HepG2 (cell line): Measurements from ENCODE around the gene ZPR1. TPM values are rescaled to one million over a fixed set of nuclear protein-coding genes. Genes with fewer than 3 reads are reported as not detected.
A peak's percentile ranks its signal among the peaks of the same experiment; 100 is the strongest.

Experiments used
- HNRNPLL ChIP-seq: fragments of 200-400 bp; formaldehyde crosslinking; IDR thresholded peaks from 2 replicates; pipeline ENCODE4 v1.6.1; 2017; ENCODE audit warnings: mild to moderate bottlenecking, low read depth, low read length; ENCODE audit not compliant: poor library complexity, severe bottlenecking
- LBX2 ChIP-seq: sonication (generic); formaldehyde crosslinking; IDR thresholded peaks from 2 replicates; pipeline ENCODE4 v1.5.0; 2020; ENCODE audit warnings: missing genetic modification reagents, mild to moderate bottlenecking, borderline replicate concordance
- MIXL1 ChIP-seq: IDR thresholded peaks from 2 replicates; pipeline ENCODE4 v1.6.1; 2016
- MLLT10 ChIP-seq: sonication (generic); formaldehyde crosslinking; IDR thresholded peaks from 2 replicates; pipeline ENCODE4 v1.4.0; 2020; ENCODE audit warnings: missing genetic modification reagents
- NR0B2 ChIP-seq: sonication (generic); formaldehyde crosslinking; IDR thresholded peaks from 2 replicates; pipeline ENCODE4 v1.4.0; 2020; ENCODE audit warnings: mild to moderate bottlenecking, missing genetic modification reagents
- PCBP2 ChIP-seq: fragments of 200-400 bp; formaldehyde crosslinking; optimal IDR thresholded peaks from 2 replicates; pipeline ENCODE3; 2018; ENCODE audit warnings: low read length, low read depth; ENCODE audit not compliant: poor library complexity, severe bottlenecking
- PITX1 ChIP-seq: sonication (generic); formaldehyde crosslinking; IDR thresholded peaks from 2 replicates; pipeline ENCODE4 v1.5.1; 2020; ENCODE audit warnings: mild to moderate bottlenecking, missing genetic modification reagents
- PREB ChIP-seq: sonication (generic); formaldehyde crosslinking; IDR thresholded peaks from 2 replicates; pipeline ENCODE4 v1.4.0; 2020; ENCODE audit warnings: missing genetic modification reagents
- REL ChIP-seq: sonication (generic); formaldehyde crosslinking; conservative IDR thresholded peaks from 2 replicates; pipeline ENCODE4 v1.8.0; 2022; ENCODE audit warnings: mild to moderate bottlenecking, missing genetic modification reagents, moderate library complexity
- RXRB ChIP-seq: IDR thresholded peaks from 2 replicates; pipeline ENCODE4 v1.6.1; 2016; ENCODE audit warnings: borderline replicate concordance, missing genetic modification reagents, missing compliant biosample characterization
- SALL1 ChIP-seq: sonication (generic); formaldehyde crosslinking; IDR thresholded peaks from 2 replicates; pipeline ENCODE4 v1.8.0; 2022; ENCODE audit warnings: mild to moderate bottlenecking, missing genetic modification reagents
- SNAI1 ChIP-seq: sonication (generic); formaldehyde crosslinking; IDR thresholded peaks from 2 replicates; pipeline ENCODE4 v1.5.0; 2020; ENCODE audit warnings: mild to moderate bottlenecking, missing genetic modification reagents, borderline replicate concordance
- ZFY ChIP-seq: sonication (generic); formaldehyde crosslinking; IDR thresholded peaks from 2 replicates; pipeline ENCODE4 v1.4.0; 2020; ENCODE audit warnings: missing genetic modification reagents
- ZHX1 ChIP-seq: sonication (generic); formaldehyde crosslinking; IDR thresholded peaks from 2 replicates; pipeline ENCODE4 v1.8.1; 2022; ENCODE audit warnings: low read depth, mild to moderate bottlenecking, missing genetic modification reagents
- ZNF232 ChIP-seq: sonication (generic); formaldehyde crosslinking; IDR thresholded peaks from 2 replicates; pipeline ENCODE4 v1.4.0; 2020; ENCODE audit warnings: missing genetic modification reagents, borderline replicate concordance
- ZNF331 ChIP-seq: sonication (generic); formaldehyde crosslinking; IDR thresholded peaks from 2 replicates; pipeline ENCODE4 v1.4.0; 2020; ENCODE audit warnings: missing genetic modification reagents
- ZNF577 ChIP-seq: sonication (generic); formaldehyde crosslinking; IDR thresholded peaks from 2 replicates; pipeline ENCODE4 v1.4.0; 2020; ENCODE audit warnings: mild to moderate bottlenecking, low read depth, missing genetic modification reagents, borderline replicate concordance
- ZNF616 ChIP-seq: sonication (generic); formaldehyde crosslinking; IDR thresholded peaks from 2 replicates; pipeline ENCODE4 v1.5.0; 2020; ENCODE audit warnings: low read depth, mild to moderate bottlenecking, missing genetic modification reagents
- ZNF713 ChIP-seq: sonication (generic); formaldehyde crosslinking; IDR thresholded peaks from 2 replicates; pipeline ENCODE4 v1.4.0; 2020; ENCODE audit warnings: mild to moderate bottlenecking, missing genetic modification reagents
- ZNF776 ChIP-seq: sonication (generic); formaldehyde crosslinking; IDR thresholded peaks from 2 replicates; pipeline ENCODE4 v1.4.0; 2020; ENCODE audit warnings: mild to moderate bottlenecking, missing genetic modification reagents
- ZSCAN31 ChIP-seq: sonication (generic); formaldehyde crosslinking; IDR thresholded peaks from 2 replicates; pipeline ENCODE4 v1.5.0; 2020; ENCODE audit warnings: low read depth, mild to moderate bottlenecking, missing genetic modification reagents
- polyA plus RNA-seq, 8 experiments: library from polyadenylated mRNA; depleted of rRNA in 3 of 8; stranded (reverse) in 7 of 8; unstranded in 1 of 8; fragments of >200 nt; fragmentation: Illumina TruSeq in 4 of 8; extraction: Trizol in 4 of 8; gene quantifications; 2 replicates each; pipeline versions ENCODE4 v1.2.1 to v1.2.3, GENCODE V29; 2011 to 2016; ENCODE audit warnings: low read depth in 4 of 8, missing spikeins in 1 of 8, mixed read lengths in 1 of 8; ENCODE audit not compliant: insufficient read depth in 1 of 8
- total RNA-seq, 5 experiments: library from RNA; depleted of rRNA; stranded (reverse); fragments of >200 nt; fragmentation: Illumina TruSeq; extraction: Trizol; gene quantifications; 2 replicates each; pipeline ENCODE4 v1.2.3, GENCODE V29; 2016; ENCODE audit warnings: low read depth in 1 of 5

The ZPR1 gene
- total and polyA plus RNA-seq, 2 of the 13 experiments (the other 11 are each of a cell fraction or from before 2014, with no cell fraction given): 40.0 to 79.3 TPM

- TF ChIP-seq ZHX1 (CRISPR knock-in tag): 0 out of 2 replicates have a peak, but pooled peaks have one; percentile 18
- TF ChIP-seq ZNF713: no peak
- TF ChIP-seq ZNF616 (CRISPR knock-in tag): 0 out of 2 replicates have a peak, but pooled peaks have one; percentile 34
- no peak for TF ChIP-seq PCBP2
- peak; percentile 63; the same call in 1 of the 2 replicates for TF ChIP-seq NR0B2 (CRISPR knock-in tag)
- TF ChIP-seq SNAI1 (CRISPR knock-in tag): no peak
- TF ChIP-seq ZFY (CRISPR knock-in tag): peak; percentile 38
- peak; percentile 31; the same call in 1 of the 2 replicates for TF ChIP-seq ZNF331
- TF ChIP-seq PREB: no peak
- TF ChIP-seq LBX2: no peak; the same call in 1 of the 2 replicates
- no peak for TF ChIP-seq ZNF776 (CRISPR knock-in tag)
- no peak for TF ChIP-seq ZNF577
- peak; percentile 74; the same call in 1 of the 2 replicates for TF ChIP-seq ZSCAN31 (CRISPR knock-in tag)
- TF ChIP-seq REL: 0 out of 2 replicates have a peak, but pooled peaks have one; percentile 36
- TF ChIP-seq PITX1 (CRISPR knock-in tag): peak; percentile 63; the same call in 1 of the 2 replicates
- no peak for TF ChIP-seq HNRNPLL
- peak; percentile 45; the same call in 1 of the 2 replicates for TF ChIP-seq RXRB (CRISPR knock-in tag)
- 0 out of 2 replicates have a peak, but pooled peaks have one; percentile 69 for TF ChIP-seq MLLT10 (CRISPR knock-in tag)
- TF ChIP-seq MIXL1: 0 out of 2 replicates have a peak, but pooled peaks have one; percentile 40
- peak; percentile 58; the same call in 1 of the 2 replicates for TF ChIP-seq SALL1
- TF ChIP-seq ZNF232 (CRISPR knock-in tag): peak; percentile 76; the same call in 1 of the 2 replicates
Measured at GRCh38 chr11:116835791-116836631, 48.2 kb upstream of the ZPR1 start (continued).
